Measurements from ENCODE around the gene PSMD12. TPM values are rescaled to one million over a fixed set of nuclear protein-coding genes. Genes with fewer than 3 reads are reported as not detected.
"Not testable (repeated sequence)": the region's sequence is repeated elsewhere in the genome, so short reads cannot be mapped to it uniquely, and the experiment has no call there.

The PSMD12 gene
- total RNA-seq, 1 donor from 2014 or later, result 47.0 TPM

GRCh38 chr17:67365738-67366192 lies 612 bp downstream of the PSMD12 start:
- intact Hi-C loops (cut with micrococcal nuclease), result no loop called here
- peak; percentile 3 for ATAC-seq
- DNase-seq, result no peak

GRCh38 chr17:67364847-67365737 lies 1.3 kb downstream of the PSMD12 start:
- no peak for DNase-seq
- ATAC-seq, result no peak
- intact Hi-C loops (cut with micrococcal nuclease), result no loop called here

GRCh38 chr17:67362173-67362572 lies 4.2 kb downstream of the PSMD12 start:
- ATAC-seq (no peak), DNase-seq (no peak)
- intact Hi-C loops (cut with micrococcal nuclease), result no loop called here

GRCh38 chr17:67360880-67361279 lies 5.5 kb downstream of the PSMD12 start:
- no peak for ATAC-seq
- no peak for DNase-seq
- intact Hi-C loops (cut with micrococcal nuclease), result no loop called here

GRCh38 chr17:67359960-67360791 lies 6.2 kb downstream of the PSMD12 start:
- intact Hi-C loops (cut with micrococcal nuclease), result no loop called here
- DNase-seq (no peak), ATAC-seq (peak; percentile 53)

GRCh38 chr17:67358612-67359011 lies 7.8 kb downstream of the PSMD12 start:
- DNase-seq, result no peak
- ATAC-seq, result no peak
- intact Hi-C loops (cut with micrococcal nuclease), result no loop called here

GRCh38 chr17:67353929-67354574 lies 12.3 kb downstream of the PSMD12 start:
- DNase-seq (no peak), ATAC-seq (no peak)
- intact Hi-C loops (cut with micrococcal nuclease), result no loop called here

- intact Hi-C loops (cut with micrococcal nuclease), result no loop called here
- DNase-seq (no peak), ATAC-seq (no peak)
Observed at GRCh38 chr17:67353161-67353560, 13.2 kb downstream of the PSMD12 start.

GRCh38 chr17:67349420-67349819 lies 17.0 kb downstream of the PSMD12 start:
- ATAC-seq (no peak), DNase-seq (no peak)
- intact Hi-C loops (cut with micrococcal nuclease), result no loop called here

GRCh38 chr17:67347826-67348225 lies 18.6 kb downstream of the PSMD12 start:
- intact Hi-C loops (cut with micrococcal nuclease), result no loop called here
- no peak for DNase-seq
- no peak for ATAC-seq

GRCh38 chr17:67343237-67343636 lies 23.1 kb downstream of the PSMD12 start:
- intact Hi-C loops (cut with micrococcal nuclease), result no loop called here
- DNase-seq (no peak), ATAC-seq (no peak)

GRCh38 chr17:67338353-67338752 lies 28.0 kb downstream of the PSMD12 start:
- ATAC-seq; intact Hi-C loops (cut with micrococcal nuclease); DNase-seq: not testable (repeated sequence)

GRCh38 chr17:67336859-67337258 lies 29.5 kb downstream of the PSMD12 start:
- no peak for DNase-seq
- intact Hi-C loops (cut with micrococcal nuclease), result no loop called here
- ATAC-seq, result no peak

GRCh38 chr17:67335245-67335835 lies 31.0 kb downstream of the PSMD12 start:
- no peak for ATAC-seq
- intact Hi-C loops (cut with micrococcal nuclease), result no loop called here

GRCh38 chr17:67332162-67332508 lies 34.2 kb downstream of the PSMD12 start:
- intact Hi-C loops (cut with micrococcal nuclease); DNase-seq; ATAC-seq: not testable (repeated sequence)

More at GRCh38 chr17:67335245-67335835, 31.0 kb downstream of the PSMD12 start:
- DNase-seq, result no peak

GRCh38 chr17:67331381-67332161 lies 34.8 kb downstream of the PSMD12 start:
- DNase-seq; ATAC-seq; intact Hi-C loops (cut with micrococcal nuclease): not testable (repeated sequence)

- intact Hi-C loops (cut with micrococcal nuclease), result no loop called here
- ATAC-seq (no peak), DNase-seq (no peak)
Observed at GRCh38 chr17:67328026-67328425, 38.4 kb downstream of the PSMD12 start.

GRCh38 chr17:67326959-67327745 lies 39.2 kb downstream of the PSMD12 start:
- ATAC-seq; intact Hi-C loops (cut with micrococcal nuclease); DNase-seq: not testable (repeated sequence)
